SK-N-SH (cell line): ENCODE measurements around the gene SLC24A3. TPM values are rescaled to one million over a fixed set of nuclear protein-coding genes. Genes with fewer than 3 reads are reported as not detected.

Experiments
- CTCF ChIA-PET: fragments of 300-600, 350-600 bp; formaldehyde crosslinking; extraction: SDS; loops from one replicate; lab custom pipeline; 2021; lab: Yijun Ruan, JAX
- POLR2A ChIA-PET: fragments of 350-600 bp; sonication (Branson Sonifier 250); formaldehyde crosslinking; extraction: SDS; loops from one replicate; lab custom pipeline; 2020; ENCODE audit warnings: antibody characterized with exemption, inconsistent platforms; lab: Yijun Ruan, JAX
- DNase-seq: peaks from one replicate; pipeline ENCODE4 v3.0.0; 2012
- H2AFZ ChIP-seq: fragments of 200-600 bp; sonication (generic); 2 replicates; pipeline ENCODE4 v1.8.1; 2016; ENCODE audit warnings: antibody characterized with exemption, mild to moderate bottlenecking, low read depth
- H3F3A ChIP-seq: fragments of 200-600 bp; sonication (generic); replicated peaks from 2 replicates; pipeline ENCODE3; 2016; ENCODE audit warnings: antibody characterized with exemption, mild to moderate bottlenecking; ENCODE audit not compliant: insufficient read depth
- H3K27ac ChIP-seq, 2 experiments: fragments of 200-500 bp in 1 of 2; fragments of 200-600 bp in 1 of 2; sonication (Bioruptor generic) in 1 of 2; sonication (generic), shearing (Covaris generic) in 1 of 2; 2 replicates each; pipeline versions ENCODE4 v1.5.1 to v1.6.1; 2014 to 2016; ENCODE audit warnings: low read depth in 2 of 2, inconsistent platforms in 1 of 2, low read length in 1 of 2, mild to moderate bottlenecking in 1 of 2, mixed read lengths in 1 of 2
- H3K27me3 ChIP-seq: fragments of 200-600 bp; sonication (generic), shearing (Covaris generic); 2 replicates; pipeline ENCODE4 v1.6.1; 2016; ENCODE audit warnings: mixed run types; ENCODE audit not compliant: insufficient read depth
- H3K36me3 ChIP-seq, 2 experiments: fragments of 200-500 bp in 1 of 2; fragments of 200-600 bp in 1 of 2; sonication (Bioruptor generic) in 1 of 2; sonication (generic) in 1 of 2; replicated peaks in 1 of 2; 2 replicates each; pipeline versions ENCODE3 to v1.5.1; 2014 to 2016; ENCODE audit warnings: low read length in 1 of 2, mild to moderate bottlenecking in 1 of 2; ENCODE audit not compliant: insufficient read depth in 2 of 2, control insufficient read depth in 1 of 2
- H3K4me1 ChIP-seq, 2 experiments: fragments of 200-500 bp in 1 of 2; fragments of 200-600 bp in 1 of 2; sonication (Bioruptor generic) in 1 of 2; sonication (generic), shearing (Covaris generic) in 1 of 2; 2 replicates each; pipeline versions ENCODE4 v1.5.1 to v1.6.1; 2014 to 2016; ENCODE audit warnings: low read depth in 1 of 2, low read length in 1 of 2, mixed run types in 1 of 2; ENCODE audit not compliant: insufficient read depth in 2 of 2, control insufficient read depth in 1 of 2
- H3K4me2 ChIP-seq: fragments of 200-600 bp; sonication (generic), shearing (Covaris generic); 2 replicates; pipeline ENCODE4 v1.6.1; 2017; ENCODE audit warnings: mixed run types
- H3K4me3 ChIP-seq, 2 experiments: fragments of 200-500 bp in 1 of 2; fragments of 200-600 bp in 1 of 2; sonication (Bioruptor generic) in 1 of 2; sonication (generic), shearing (Covaris generic) in 1 of 2; 2 replicates each; pipeline versions ENCODE4 v1.5.1 to v1.8.1; 2014 to 2016; ENCODE audit warnings: low read depth in 2 of 2, inconsistent platforms in 1 of 2, low read length in 1 of 2, mild to moderate bottlenecking in 1 of 2, mixed read lengths in 1 of 2, moderate library complexity in 1 of 2
- H3K79me2 ChIP-seq: fragments of 200-600 bp; sonication (generic); 2 replicates; pipeline ENCODE4 v1.8.1; 2017; ENCODE audit warnings: mild to moderate bottlenecking; ENCODE audit not compliant: insufficient read depth
- H3K9ac ChIP-seq: fragments of 200-600 bp; sonication (generic); 2 replicates; pipeline ENCODE4 v1.6.1; 2017; ENCODE audit warnings: mixed run types
- H3K9me2 ChIP-seq: fragments of 200-600 bp; sonication (generic); 2 replicates; pipeline ENCODE4 v1.6.1; 2017; ENCODE audit warnings: mixed run types
- H3K9me3 ChIP-seq: fragments of 200-600 bp; sonication (generic); 2 replicates; pipeline ENCODE4 v1.6.1; 2017; ENCODE audit warnings: mixed run types, mild to moderate bottlenecking, moderate library complexity
- H4K20me1 ChIP-seq: fragments of 200-600 bp; sonication (generic); 2 replicates; pipeline ENCODE4 v1.6.1; 2017; ENCODE audit warnings: mild to moderate bottlenecking, mixed run types; ENCODE audit not compliant: insufficient read depth
- ELF1 ChIP-seq: IDR thresholded peaks from 2 replicates; pipeline ENCODE4 v1.4.0; 2012
- FOSL2 ChIP-seq: IDR thresholded peaks from 2 replicates; pipeline ENCODE4 v1.4.0; 2012; ENCODE audit warnings: low read depth, mild to moderate bottlenecking, moderate library complexity, borderline replicate concordance
- FOXJ3 ChIP-seq: sonication (generic); formaldehyde crosslinking; IDR thresholded peaks from 2 replicates; pipeline ENCODE4 v1.5.1; 2020; ENCODE audit warnings: mild to moderate bottlenecking, missing genetic modification reagents
- FOXM1 ChIP-seq: IDR thresholded peaks from 2 replicates; pipeline ENCODE4 v1.4.0; 2012; ENCODE audit warnings: low read depth, mild to moderate bottlenecking
- GATA2 ChIP-seq: sonication (generic); formaldehyde crosslinking; IDR thresholded peaks from 2 replicates; pipeline ENCODE4 v1.5.0; 2020; ENCODE audit warnings: mild to moderate bottlenecking, missing genetic modification reagents
- IRF3 ChIP-seq: fragments of 150-350 bp; IDR thresholded peaks from 2 replicates; pipeline ENCODE4 v1.6.1; 2016; ENCODE audit warnings: mild to moderate bottlenecking, low read depth, low read length
- MEF2A ChIP-seq: IDR thresholded peaks from 2 replicates; pipeline ENCODE4 v1.4.0; 2012; ENCODE audit warnings: low read depth, borderline replicate concordance
- NRF1 ChIP-seq: IDR thresholded peaks from 2 replicates; pipeline ENCODE4 v1.6.1; 2012; ENCODE audit warnings: low read depth, mild to moderate bottlenecking, low read length
- POLR2AphosphoS5 ChIP-seq: IDR thresholded peaks from 2 replicates; pipeline ENCODE4 v1.6.1; 2012; ENCODE audit warnings: low read depth, low read length
- RAD21 ChIP-seq: IDR thresholded peaks from 2 replicates; pipeline ENCODE4 v1.6.1; 2012; ENCODE audit warnings: mild to moderate bottlenecking, low read length
- RFX5 ChIP-seq: IDR thresholded peaks from 2 replicates; pipeline ENCODE4 v1.6.1; 2012; ENCODE audit warnings: mild to moderate bottlenecking, improper control_type of control experiment, low read length
- SIN3A ChIP-seq: IDR thresholded peaks from 2 replicates; pipeline ENCODE4 v1.6.1; 2012; ENCODE audit warnings: low read depth, mild to moderate bottlenecking, low read length, moderate library complexity, borderline replicate concordance
- TCF12 ChIP-seq: IDR thresholded peaks from 2 replicates; pipeline ENCODE4 v1.4.0; 2012
- USF1 ChIP-seq: IDR thresholded peaks from 2 replicates; pipeline ENCODE4 v1.4.0; 2012; ENCODE audit warnings: low read depth, borderline replicate concordance
- YY1 ChIP-seq: IDR thresholded peaks from 2 replicates; pipeline ENCODE4 v1.4.0; 2012; ENCODE audit warnings: low read depth, mild to moderate bottlenecking
- WGBS: methylation state at CpG from one replicate; pipeline ENCODE4 v1.1.6; 2017; ENCODE audit warnings: low lambda C conversion rate; 5-methylcytosine and 5-hydroxymethylcytosine counted together
- polyA plus RNA-seq, 3 experiments: library from polyadenylated mRNA; depleted of rRNA; stranded (reverse); fragments of >200 nt; gene quantifications; 2 replicates each; pipeline ENCODE4 v1.2.3, GENCODE V29; 2012
- TF ChIP-seq, protein P1 (sequence below): IDR thresholded peaks from 2 replicates; pipeline ENCODE4 v1.6.1; 2012; ENCODE audit warnings: mild to moderate bottlenecking, low read depth, low read length, moderate library complexity

Gene SLC24A3
- polyA plus RNA-seq, 1 of the 3 experiments (the other 2 are of a cell fraction), result not detected

DNA sequence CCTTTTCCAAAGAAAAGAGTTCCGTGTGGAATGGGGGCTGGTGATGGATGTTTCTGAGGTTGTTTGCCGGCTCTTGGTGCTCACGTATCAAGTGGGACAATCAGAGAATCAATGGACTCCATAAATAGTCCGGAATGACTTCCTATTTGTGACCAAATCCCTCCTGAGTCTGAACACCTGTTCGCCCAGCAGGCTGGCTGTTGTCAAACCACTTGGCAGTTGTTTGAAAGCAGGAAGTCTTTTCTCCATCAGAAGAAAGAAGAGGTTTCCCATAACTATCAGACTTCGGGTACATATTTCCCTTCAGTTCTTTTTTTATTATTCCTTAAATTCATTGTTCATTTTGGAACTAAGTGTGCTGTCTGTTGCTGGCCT, 390.9 kb downstream of the SLC24A3 start:
- TF ChIP-seq SIN3A (no peak), FOXJ3 (CRISPR knock-in tag) (no peak), TCF12 (no peak), MEF2A (no peak), USF1 (no peak), RAD21 (no peak), RFX5 (no peak), ELF1 (no peak), FOXM1 (no peak), IRF3 (no peak), FOSL2 (no peak), YY1 (no peak), GATA2 (no peak), NRF1 (no peak), POLR2AphosphoS5 (no peak)
- TF ChIP-seq, protein P1, sequence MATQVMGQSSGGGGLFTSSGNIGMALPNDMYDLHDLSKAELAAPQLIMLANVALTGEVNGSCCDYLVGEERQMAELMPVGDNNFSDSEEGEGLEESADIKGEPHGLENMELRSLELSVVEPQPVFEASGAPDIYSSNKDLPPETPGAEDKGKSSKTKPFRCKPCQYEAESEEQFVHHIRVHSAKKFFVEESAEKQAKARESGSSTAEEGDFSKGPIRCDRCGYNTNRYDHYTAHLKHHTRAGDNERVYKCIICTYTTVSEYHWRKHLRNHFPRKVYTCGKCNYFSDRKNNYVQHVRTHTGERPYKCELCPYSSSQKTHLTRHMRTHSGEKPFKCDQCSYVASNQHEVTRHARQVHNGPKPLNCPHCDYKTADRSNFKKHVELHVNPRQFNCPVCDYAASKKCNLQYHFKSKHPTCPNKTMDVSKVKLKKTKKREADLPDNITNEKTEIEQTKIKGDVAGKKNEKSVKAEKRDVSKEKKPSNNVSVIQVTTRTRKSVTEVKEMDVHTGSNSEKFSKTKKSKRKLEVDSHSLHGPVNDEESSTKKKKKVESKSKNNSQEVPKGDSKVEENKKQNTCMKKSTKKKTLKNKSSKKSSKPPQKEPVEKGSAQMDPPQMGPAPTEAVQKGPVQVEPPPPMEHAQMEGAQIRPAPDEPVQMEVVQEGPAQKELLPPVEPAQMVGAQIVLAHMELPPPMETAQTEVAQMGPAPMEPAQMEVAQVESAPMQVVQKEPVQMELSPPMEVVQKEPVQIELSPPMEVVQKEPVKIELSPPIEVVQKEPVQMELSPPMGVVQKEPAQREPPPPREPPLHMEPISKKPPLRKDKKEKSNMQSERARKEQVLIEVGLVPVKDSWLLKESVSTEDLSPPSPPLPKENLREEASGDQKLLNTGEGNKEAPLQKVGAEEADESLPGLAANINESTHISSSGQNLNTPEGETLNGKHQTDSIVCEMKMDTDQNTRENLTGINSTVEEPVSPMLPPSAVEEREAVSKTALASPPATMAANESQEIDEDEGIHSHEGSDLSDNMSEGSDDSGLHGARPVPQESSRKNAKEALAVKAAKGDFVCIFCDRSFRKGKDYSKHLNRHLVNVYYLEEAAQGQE, result no peak
- Histone ChIP-seq H3K9me2 (no peaks in the 10 kb centered on the region), H3K4me2 (no peak overlapping the region), H3K4me3 (no peak overlapping the region), H4K20me1 (no peaks in the 10 kb centered on the region), H3K79me2 (no peaks in the 10 kb centered on the region), H3F3A (no peaks in the 10 kb centered on the region), H3K9me3 (no peaks in the 10 kb centered on the region), H3K27ac (no peak overlapping the region), H3K36me3 (no peaks in the 10 kb centered on the region), H3K4me1 (no peaks in the 10 kb centered on the region), H3K27me3 (no peaks in the 10 kb centered on the region; the same call in 1 of the 2 replicates), H3K9ac (no peak overlapping the region), H2AFZ (no peak overlapping the region)
- ChIA-PET POLR2A (no interaction called here), CTCF (interaction anchor here (1.0 to 1.9 kb wide), 2 partner anchors 20 to 60 kb away, joined by 3 to 5 read pairs; no protein-coding TSS in a partner anchor)
- 4% methylated on average over 6 of the region's 6 CpGs for WGBS
- DNase-seq, result no peak
